GM19035 (cell line): Measurements from ENCODE around the gene MSL3B.

Source experiments
- ATAC-seq: cut with Tn5 transposase; IDR thresholded peaks from one replicate; pipeline ENCODE4 v1.9.1; 2021; ENCODE audit not compliant: unreplicated experiment

MSL3B gene

GRCh38 chr2:233835230-233836186 lies 32.7 kb downstream of the MSL3B start:
- ATAC-seq, result no peak

- ATAC-seq, result no peak
These were observed 34.8 kb downstream of the MSL3B start for GRCh38 chr2:233833345-233833744.

GRCh38 chr2:233832869-233833311 lies 35.3 kb downstream of the MSL3B start:
- no peak for ATAC-seq

GRCh38 chr2:233832414-233832813 lies 35.8 kb downstream of the MSL3B start:
- no peak for ATAC-seq

- ATAC-seq, result no peak
These were observed 36.3 kb downstream of the MSL3B start for GRCh38 chr2:233831861-233832260.

GRCh38 chr2:233831011-233831721 lies 37.0 kb downstream of the MSL3B start:
- ATAC-seq, result no peak

- no peak for ATAC-seq
These were observed 37.9 kb downstream of the MSL3B start for GRCh38 chr2:233830111-233830802.

- no peak for ATAC-seq
These were observed 38.7 kb downstream of the MSL3B start for GRCh38 chr2:233829193-233830110.

- ATAC-seq, result no peak
These were observed 39.5 kb downstream of the MSL3B start for GRCh38 chr2:233828546-233829192.

GRCh38 chr2:233824373-233824772 lies 43.8 kb downstream of the MSL3B start:
- ATAC-seq, result no peak

- no peak for ATAC-seq
These were observed 44.5 kb downstream of the MSL3B start for GRCh38 chr2:233823731-233824121.

- no peak for ATAC-seq
These were observed 45.1 kb downstream of the MSL3B start for GRCh38 chr2:233822781-233823730.

GRCh38 chr2:233822101-233822771 lies 46.0 kb downstream of the MSL3B start:
- no peak for ATAC-seq

- ATAC-seq, result no peak
These were observed 46.5 kb downstream of the MSL3B start for GRCh38 chr2:233821709-233822100.

GRCh38 chr2:233821196-233821595 lies 47.0 kb downstream of the MSL3B start:
- no peak for ATAC-seq

- no peak for ATAC-seq
These were observed 47.4 kb downstream of the MSL3B start for GRCh38 chr2:233820774-233821105.

GRCh38 chr2:233819884-233820773 lies 48.1 kb downstream of the MSL3B start:
- ATAC-seq, result no peak
